Caki2 (cell line): ENCODE data around the gene DNA2. TPM values are rescaled to one million over a fixed set of nuclear protein-coding genes. Genes with fewer than 3 reads are reported as not detected.

Experiments
- DNase-seq: peaks from one replicate; pipeline ENCODE4 v3.0.0-alpha.2; 2015; ENCODE audit warnings: low read depth
- in situ Hi-C: cut with HindIII; loops from 2 replicates; pipeline ENCODE4 v1.10.0; 2016; ENCODE audit warnings: low sequenced_read_pairs, low pct_unique_long_range_greater_than_20kb, mixed read lengths
- total RNA-seq: library from RNA; depleted of rRNA; stranded (reverse); fragments of >200 nt; shearing (Covaris generic); gene quantifications from 2 replicates; pipeline ENCODE4 v1.2.3, GENCODE V29; 2014; ENCODE audit warnings: low replicate concordance; rRNA removed

The DNA2 gene
- total RNA-seq, 1 experiment from 2014 or later, result 6.1 TPM

- DNase-seq, result no peak
- in situ Hi-C loops, result no loop called here
Measured at GRCh38 chr10:68385740-68386139, 86.0 kb downstream of the DNA2 start.

DNA sequence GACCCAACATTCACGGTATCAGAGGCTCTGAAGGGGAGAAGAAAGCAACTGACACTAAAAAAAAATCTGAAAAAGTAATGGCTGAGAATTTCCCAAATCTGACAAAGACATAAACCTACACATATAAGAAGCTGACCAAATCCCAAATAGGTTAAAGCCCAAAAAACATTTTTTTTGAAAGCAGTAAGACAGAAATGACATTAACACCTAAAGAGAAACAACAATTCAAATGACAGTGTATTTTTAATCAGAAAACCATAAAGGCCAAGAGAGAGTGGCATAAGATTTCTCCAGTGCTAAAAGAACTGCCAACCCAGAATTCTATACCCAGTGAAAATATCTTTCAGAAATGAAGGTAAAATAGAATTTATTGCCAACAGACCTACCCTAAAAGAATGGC is 100.2 kb downstream of the DNA2 start:
- in situ Hi-C loops, result no loop called here
- DNase-seq, result no peak

DNA sequence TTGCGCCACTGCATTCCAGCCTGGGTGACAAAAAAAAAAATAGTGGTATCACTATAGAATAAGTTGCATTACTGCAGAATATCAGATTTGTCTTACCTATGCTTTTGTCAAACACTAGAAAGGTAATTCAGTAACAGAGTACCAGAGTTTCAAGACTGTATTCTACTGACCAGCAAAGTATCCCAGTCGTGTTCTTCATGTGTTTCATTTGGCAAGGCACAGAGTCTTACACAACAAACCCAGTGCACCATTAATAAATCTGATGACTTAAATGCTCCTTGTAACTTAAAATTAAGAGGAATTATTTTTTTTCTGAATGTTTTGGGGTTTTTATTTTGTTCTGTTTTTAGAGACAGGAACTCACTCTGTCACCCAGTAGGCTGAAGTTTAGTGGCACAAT is 104.7 kb downstream of the DNA2 start:
- DNase-seq, result no peak
- in situ Hi-C loops, result no loop called here

DNA sequence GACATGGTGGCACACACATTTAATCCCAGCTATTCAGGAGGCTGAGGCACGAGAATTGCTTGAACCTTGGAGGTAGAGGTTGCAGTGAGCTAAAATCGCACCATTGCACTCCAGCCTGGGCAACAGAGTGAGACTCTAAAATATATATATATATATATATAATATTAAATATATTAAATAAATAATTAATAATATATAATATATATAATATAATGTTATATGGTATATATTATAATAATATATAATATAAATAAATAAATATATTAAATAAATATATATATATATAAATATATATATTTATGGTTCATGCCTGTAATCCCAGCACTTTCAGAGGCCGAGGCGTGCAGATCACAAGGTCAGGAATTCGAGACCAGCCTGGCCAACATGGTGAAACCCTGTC is 105.2 kb downstream of the DNA2 start:
- DNase-seq, result no peak
- in situ Hi-C loops, result no loop called here

- no peak for DNase-seq
- in situ Hi-C loops, result no loop called here
Measured at GRCh38 chr10:68365611-68366010, 106.2 kb downstream of the DNA2 start.

- no peak for DNase-seq
- in situ Hi-C loops, result no loop called here
Measured at GRCh38 chr10:68364101-68364886, 107.5 kb downstream of the DNA2 start.

Other genes starting within 250 kb of the DNA2 start
- not detected in 2 replicates for gene ATOH7, start 239.9 kb downstream of the DNA2 start, total RNA-seq
- 1.5 and 18.9 TPM in 2 replicates for gene HNRNPH3, start 139.9 kb downstream of the DNA2 start, total RNA-seq
- 0.78 and 1.4 TPM in 2 replicates for gene PBLD, start 139.0 kb downstream of the DNA2 start, total RNA-seq
- 8.7 and 9.5 TPM in 2 replicates for gene RUFY2, start 64.7 kb downstream of the DNA2 start, total RNA-seq
- gene SLC25A16, start 55.5 kb upstream of the DNA2 start, total RNA-seq, result 7.3 and 9.5 TPM in 2 replicates
- gene TET1, start 88.4 kb upstream of the DNA2 start, total RNA-seq, result 0.14 and 0.37 TPM in 2 replicates
- gene CCAR1, start 249.3 kb upstream of the DNA2 start, total RNA-seq, result 18.3 and 40.5 TPM in 2 replicates